HEK293T (cell line): Measurements from ENCODE around the gene LRIG3.
"Not testable (repeated sequence)": the region's sequence is repeated elsewhere in the genome, so short reads cannot be mapped to it uniquely, and the experiment has no call there.

Experiments used
- CTCF ChIA-PET: fragments of 350-600 bp; formaldehyde crosslinking; extraction: SDS; loops from one replicate; lab custom pipeline; 2021; ENCODE audit warnings: antibody characterized with exemption, inconsistent platforms; lab: Yijun Ruan, JAX
- POLR2A ChIA-PET: fragments of 350-600 bp; formaldehyde crosslinking; extraction: SDS; loops from one replicate; lab custom pipeline; 2020; ENCODE audit warnings: antibody characterized with exemption, inconsistent platforms; lab: Yijun Ruan, JAX
- DNase-seq: peaks from one replicate; pipeline ENCODE4 v3.0.0; 2012; ENCODE audit warnings: mixed read lengths; ENCODE audit errors: extremely low spot score
- ARNT ChIP-seq: fragments of 450-650 bp; IDR thresholded peaks from 2 replicates; pipeline ENCODE4 v1.6.1; 2017; ENCODE audit warnings: mild to moderate bottlenecking
- BHLHE40 ChIP-seq: fragments of 450-650 bp; IDR thresholded peaks from 2 replicates; pipeline ENCODE4 v1.6.1; 2016; ENCODE audit warnings: mild to moderate bottlenecking, moderate library complexity, borderline replicate concordance
- CTBP1 ChIP-seq: fragments of 450-650 bp; IDR thresholded peaks from 2 replicates; pipeline ENCODE4 v1.6.1; 2016; ENCODE audit warnings: borderline replicate concordance
- ELF4 ChIP-seq: fragments of 450-650 bp; IDR thresholded peaks from 2 replicates; pipeline ENCODE4 v1.6.1; 2017; ENCODE audit warnings: antibody characterized with exemption
- FOXA1 ChIP-seq: fragments of 450-650 bp; IDR thresholded peaks from 2 replicates; pipeline ENCODE4 v1.6.1; 2016; ENCODE audit warnings: mild to moderate bottlenecking
- FOXK2 ChIP-seq: fragments of 450-650 bp; IDR thresholded peaks from 2 replicates; pipeline ENCODE4 v1.6.1; 2016; ENCODE audit warnings: mild to moderate bottlenecking
- FOXM1 ChIP-seq: fragments of 450-650 bp; IDR thresholded peaks from 2 replicates; pipeline ENCODE4 v1.6.1; 2017; ENCODE audit warnings: mild to moderate bottlenecking, borderline replicate concordance
- HDGF ChIP-seq: fragments of 450-650 bp; IDR thresholded peaks from 2 replicates; pipeline ENCODE4 v1.6.1; 2017; ENCODE audit warnings: antibody characterized with exemption, borderline replicate concordance
- L3MBTL2 ChIP-seq: fragments of 450-650 bp; conservative IDR thresholded peaks from 2 replicates; pipeline ENCODE4 v1.6.1; 2016; ENCODE audit warnings: mild to moderate bottlenecking
- LEF1 ChIP-seq: fragments of 450-650 bp; IDR thresholded peaks from 2 replicates; pipeline ENCODE4 v1.6.1; 2017; ENCODE audit warnings: mild to moderate bottlenecking, borderline replicate concordance
- NFRKB ChIP-seq: fragments of 450-650 bp; IDR thresholded peaks from 2 replicates; pipeline ENCODE4 v1.6.1; 2016; ENCODE audit warnings: mild to moderate bottlenecking, moderate library complexity
- SP1 ChIP-seq: fragments of 450-650 bp; IDR thresholded peaks from 2 replicates; pipeline ENCODE4 v1.6.1; 2017
- SUZ12 ChIP-seq: fragments of 450-650 bp; IDR thresholded peaks from 2 replicates; pipeline ENCODE4 v1.6.1; 2016; ENCODE audit warnings: mild to moderate bottlenecking
- TARDBP ChIP-seq: fragments of 450-650 bp; IDR thresholded peaks from 2 replicates; pipeline ENCODE4 v1.6.1; 2016
- ZNF384 ChIP-seq: fragments of 450-650 bp; IDR thresholded peaks from 2 replicates; pipeline ENCODE4 v1.6.1; 2016
- TF ChIP-seq, protein P1 (sequence below): fragments of 450-650 bp; IDR thresholded peaks from 2 replicates; pipeline ENCODE4 v1.6.1; 2016

The LRIG3 gene

DNA sequence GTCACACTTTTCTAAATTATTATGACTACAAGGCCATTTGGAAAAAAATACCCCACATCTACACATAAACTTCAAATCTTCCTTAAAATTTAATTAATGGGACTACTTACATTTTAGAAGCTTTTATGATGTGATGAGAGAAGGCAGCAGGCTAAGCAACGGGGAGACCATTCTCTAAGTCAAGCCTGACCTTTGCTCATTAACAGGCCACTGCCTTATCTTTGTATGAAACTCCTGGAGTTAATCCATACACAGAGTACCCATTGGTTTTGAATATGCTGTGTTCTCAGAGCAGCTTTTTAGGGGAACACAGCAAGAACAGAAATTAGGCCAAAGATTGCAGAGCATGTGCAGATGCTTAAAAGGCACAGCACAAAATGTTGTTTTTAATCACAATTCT is 35.5 kb upstream of the LRIG3 start:
- no peak for DNase-seq
- TF ChIP-seq NFRKB = no peak
- TF ChIP-seq, protein P1, sequence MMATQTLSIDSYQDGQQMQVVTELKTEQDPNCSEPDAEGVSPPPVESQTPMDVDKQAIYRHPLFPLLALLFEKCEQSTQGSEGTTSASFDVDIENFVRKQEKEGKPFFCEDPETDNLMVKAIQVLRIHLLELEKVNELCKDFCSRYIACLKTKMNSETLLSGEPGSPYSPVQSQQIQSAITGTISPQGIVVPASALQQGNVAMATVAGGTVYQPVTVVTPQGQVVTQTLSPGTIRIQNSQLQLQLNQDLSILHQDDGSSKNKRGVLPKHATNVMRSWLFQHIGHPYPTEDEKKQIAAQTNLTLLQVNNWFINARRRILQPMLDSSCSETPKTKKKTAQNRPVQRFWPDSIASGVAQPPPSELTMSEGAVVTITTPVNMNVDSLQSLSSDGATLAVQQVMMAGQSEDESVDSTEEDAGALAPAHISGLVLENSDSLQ = peak; percentile 20; the same call in 1 of the 2 replicates
- ChIA-PET POLR2A (no interaction called here), CTCF (no interaction called here)

GRCh38 chr12:58954002-58954401 is 33.7 kb upstream of the LRIG3 start:
- ChIA-PET CTCF (no interaction called here), POLR2A (no interaction called here)
- DNase-seq = no peak
- TF ChIP-seq CTBP1 (no peak), ARNT (no peak), SP1 (no peak), FOXM1 (no peak), L3MBTL2 (no peak)
- TF ChIP-seq, protein P1 = peak; percentile 42; the same call in 1 of the 2 replicates

- CTCF ChIA-PET = interaction anchor here (0.8 kb wide), 1 partner anchor 11 kb away, joined by 4 read pairs; no protein-coding TSS in a partner anchor
- DNase-seq = no peak
Observed at GRCh38 chr12:58950739-58951100, 30.4 kb upstream of the LRIG3 start.

GRCh38 chr12:58949954-58950738 is 29.8 kb upstream of the LRIG3 start:
- POLR2A ChIA-PET, DNase-seq: not testable (repeated sequence)
- CTCF ChIA-PET = interaction anchor here (0.8 kb wide), 1 partner anchor 11 kb away, joined by 4 read pairs; no protein-coding TSS in a partner anchor

More at GRCh38 chr12:58950739-58951100, 30.4 kb upstream of the LRIG3 start:
- POLR2A ChIA-PET = no interaction called here
- TF ChIP-seq SP1 (no peak), TARDBP (no peak), ARNT (no peak), BHLHE40 (no peak), SUZ12 (no peak), HDGF (no peak), FOXA1 (no peak), CTBP1 (no peak), FOXM1 (no peak), L3MBTL2 (no peak), ZNF384 (no peak), FOXK2 (no peak), ELF4 (no peak)
- TF ChIP-seq, protein P1 = no peak

DNA sequence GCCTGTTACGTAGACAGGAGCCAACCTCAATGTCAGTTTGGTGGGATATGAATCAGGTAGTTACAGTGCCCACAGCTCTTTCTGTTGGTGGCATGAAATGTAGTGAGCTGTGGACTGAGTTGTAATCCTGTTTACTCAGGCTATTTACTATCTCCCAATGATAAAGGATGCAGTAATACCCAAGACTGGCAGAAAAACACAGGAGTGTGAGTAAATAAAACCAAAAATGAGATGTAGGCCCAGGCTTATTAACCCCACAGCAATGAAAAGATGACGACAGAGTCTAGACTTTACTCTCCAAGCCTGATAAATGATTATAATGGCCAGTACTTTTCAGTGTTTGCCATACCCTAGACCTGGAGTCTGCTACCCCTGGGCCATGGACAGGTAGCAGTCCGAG is 22.8 kb upstream of the LRIG3 start:
- ChIA-PET POLR2A (interaction anchor here (1.2 kb wide), 1 partner anchor 24 kb away, joined by 3 read pairs; no protein-coding TSS in a partner anchor), CTCF (no interaction called here)
- DNase-seq = no peak

DNA sequence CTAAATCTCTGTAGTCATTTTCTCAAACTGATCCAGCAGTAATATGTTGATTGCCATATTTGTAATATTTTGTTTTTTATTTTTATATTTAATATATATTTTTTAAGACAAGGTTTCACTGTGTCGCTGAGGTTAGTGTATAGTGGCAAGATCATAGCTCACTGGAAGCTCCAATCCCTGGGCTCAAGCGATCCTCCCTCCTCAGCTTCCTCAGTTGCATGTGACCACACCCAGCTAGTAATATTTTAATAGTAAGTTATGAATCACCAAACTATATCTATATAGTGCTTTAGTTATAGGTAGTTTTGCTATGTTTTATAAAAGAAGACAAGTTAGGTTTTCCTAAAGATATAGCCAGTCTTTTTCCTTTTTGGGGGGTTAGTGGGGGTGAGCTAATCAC is 22.0 kb upstream of the LRIG3 start:
- TF ChIP-seq NFRKB (no peak), FOXM1 (no peak)
- no peak for DNase-seq
- POLR2A ChIA-PET = interaction anchor here (1.2 kb wide), 1 partner anchor 23 kb away, joined by 3 read pairs; no protein-coding TSS in a partner anchor
- CTCF ChIA-PET = no interaction called here

More for the DNA sequence above, 22.8 kb upstream of the LRIG3 start:
- TF ChIP-seq ZNF384 (no peak), CTBP1 (no peak), FOXA1 (no peak), SUZ12 (no peak), FOXK2 (no peak), SP1 (no peak), ARNT (no peak), HDGF (no peak), LEF1 (no peak), ELF4 (no peak), TARDBP (no peak), FOXM1 (no peak), NFRKB (no peak)
- TF ChIP-seq, protein P1 = no peak
